Activated CD4-positive, alpha-beta T cell treated with anti-CD3 and anti-CD28 coated beads for 24 hours (primary cell): ENCODE data around the gene NOTCH2.

Experiments used
- DNase-seq, 2 donors: peaks; one replicate each; pipeline ENCODE4 v3.0.0-alpha.2; 2020; ENCODE audit warnings: low read depth in 2 of 2

NOTCH2 gene

DNA sequence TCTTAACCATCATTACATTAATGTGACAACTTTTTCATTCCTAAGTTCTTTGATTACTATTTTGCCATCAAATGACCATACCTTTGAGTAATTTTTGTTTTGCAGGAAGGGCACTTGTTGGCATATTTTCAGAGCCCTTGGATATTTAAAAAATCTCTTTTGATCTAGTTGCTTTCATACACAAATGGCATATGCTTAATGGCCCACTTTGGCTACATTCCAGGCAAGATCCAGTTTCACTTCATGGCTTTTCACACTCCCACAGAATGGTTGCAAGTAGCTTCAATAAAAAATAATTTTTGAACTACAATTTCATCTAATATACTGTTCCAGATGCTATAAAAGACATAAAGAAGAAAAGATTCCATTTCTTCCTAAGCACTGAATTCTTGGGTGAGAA is 191.3 kb downstream of the NOTCH2 start:
- DNase-seq: no peak

DNA sequence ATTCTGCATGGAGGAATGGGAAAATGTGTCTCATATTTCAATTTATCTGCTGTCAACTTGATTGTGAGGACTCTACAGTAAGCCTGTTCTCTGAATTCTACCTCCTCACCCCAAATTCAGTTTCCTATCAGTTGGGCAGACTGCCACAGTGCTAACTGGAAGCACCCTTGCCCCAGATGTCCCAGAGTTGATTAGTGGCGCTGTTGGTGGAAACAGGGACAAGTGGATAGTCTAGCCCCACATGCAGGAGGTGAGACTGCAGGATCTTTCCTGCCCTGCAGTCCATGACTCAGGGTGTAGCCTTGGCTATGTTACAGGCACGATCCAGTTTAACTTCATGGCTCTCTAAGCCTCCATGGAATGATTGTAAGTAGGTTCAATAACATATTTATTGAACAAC is 195.3 kb downstream of the NOTCH2 start:
- no peak for DNase-seq

DNA sequence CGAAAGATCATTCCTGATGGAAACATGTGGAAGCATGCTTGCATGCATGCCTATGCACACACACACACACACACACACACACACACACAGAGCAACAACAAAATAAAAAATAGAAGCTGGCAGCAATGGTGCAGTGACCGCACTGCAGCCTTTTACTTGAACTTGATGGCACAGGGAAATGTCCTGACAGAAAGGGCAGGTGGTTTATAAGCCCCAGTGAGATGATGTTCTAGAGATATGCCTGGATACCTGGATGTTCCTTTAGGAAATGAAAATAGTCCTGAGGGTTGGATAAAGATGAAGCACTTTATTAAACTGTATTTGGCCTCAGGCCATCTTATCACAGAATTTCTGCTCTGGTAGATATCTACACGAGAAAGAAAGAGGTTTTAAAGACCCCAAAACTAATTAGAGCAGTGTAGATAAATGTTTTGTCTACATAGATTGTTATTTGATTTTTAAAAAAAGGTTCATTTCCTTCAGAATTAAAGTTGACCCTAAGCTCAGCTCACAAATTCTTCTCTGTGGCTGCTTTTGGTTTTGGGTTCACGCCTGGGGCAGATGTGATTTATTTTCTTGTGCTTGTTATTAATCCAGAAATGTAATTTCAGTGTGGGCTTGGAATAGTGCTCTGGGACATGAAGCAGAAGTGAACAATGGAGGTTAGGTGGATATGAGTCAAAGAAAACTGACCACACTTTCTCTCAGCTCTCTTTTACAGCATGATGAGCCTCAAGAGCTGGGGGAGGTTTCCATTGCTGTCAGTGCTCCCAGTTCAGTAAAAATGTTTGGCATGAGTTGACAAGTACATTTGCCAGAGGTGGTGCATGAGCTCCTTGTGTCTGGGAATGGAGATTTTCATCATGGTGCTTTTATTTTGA is 196.1 kb downstream of the NOTCH2 start:
- DNase-seq: no peak

DNA sequence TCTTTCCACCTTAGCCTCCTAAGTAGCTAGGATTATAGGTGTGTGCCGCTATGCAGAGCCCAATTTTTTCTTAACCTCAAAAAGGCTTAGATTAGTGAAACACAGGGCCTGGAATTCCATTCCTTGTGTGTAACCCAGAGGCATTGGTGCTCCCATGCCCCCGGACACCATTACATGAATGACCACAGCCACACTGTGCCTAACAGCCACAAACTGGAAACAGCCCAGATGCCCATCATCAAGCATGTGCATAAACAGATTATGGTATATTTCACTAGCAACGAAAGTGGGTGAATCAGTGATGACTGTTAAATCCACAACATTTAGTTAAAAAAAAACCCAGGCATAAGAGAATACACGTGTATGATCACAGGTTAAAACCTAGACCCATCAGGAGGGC is 197.6 kb downstream of the NOTCH2 start:
- no peak for DNase-seq

DNA sequence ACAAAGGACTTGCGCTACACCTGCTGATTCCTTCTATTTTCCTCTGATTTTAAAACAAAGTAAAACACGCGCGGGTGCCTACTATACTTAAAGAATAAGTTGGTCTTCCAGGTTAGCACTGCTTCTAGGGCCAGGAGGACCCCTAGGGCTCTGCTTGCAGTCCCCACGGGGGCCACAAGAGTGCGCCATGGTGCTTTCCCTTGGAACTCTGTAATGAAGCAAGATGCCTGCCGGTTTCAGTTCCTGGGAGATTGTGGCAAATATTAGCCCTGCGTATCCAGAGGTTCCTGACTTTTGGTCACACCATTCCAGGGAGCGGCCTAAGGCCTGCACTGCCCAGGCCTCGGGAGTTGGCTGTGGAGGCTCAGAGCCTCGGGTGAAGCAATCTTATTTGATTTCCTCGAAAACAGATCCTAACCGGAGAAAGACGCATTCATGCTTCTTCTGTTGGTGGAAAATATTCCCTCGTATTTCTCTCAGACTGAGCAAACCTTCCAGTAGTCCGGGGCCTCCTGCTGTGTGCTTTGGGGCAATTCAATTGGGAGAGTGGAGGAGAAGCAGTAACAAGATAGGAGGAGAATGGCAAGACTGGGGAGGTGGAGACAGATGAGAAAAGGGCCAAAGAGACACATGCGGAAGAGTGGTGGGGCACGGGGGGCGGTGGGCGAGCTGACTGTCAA is 198.4 kb downstream of the NOTCH2 start:
- DNase-seq: peak; percentile 42 to 71

DNA sequence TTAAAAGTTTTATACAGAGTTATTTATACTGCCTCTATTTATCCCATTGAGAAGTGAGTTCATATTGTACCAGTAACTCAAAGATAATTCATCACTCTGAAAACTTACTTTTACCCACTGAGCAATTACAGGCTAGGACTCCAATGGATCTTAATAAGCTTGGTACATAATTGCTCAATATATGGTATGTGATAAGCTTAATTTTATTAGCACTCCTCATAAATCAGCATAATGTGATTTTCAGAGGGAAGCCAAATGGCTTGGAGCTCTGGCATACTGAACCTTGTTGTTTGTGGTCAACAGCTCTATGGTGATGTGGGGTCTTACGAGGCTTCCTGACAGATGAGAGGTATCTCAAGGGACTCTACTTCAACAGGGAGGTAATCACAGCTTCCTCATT is 199.5 kb downstream of the NOTCH2 start:
- no peak for DNase-seq

DNA sequence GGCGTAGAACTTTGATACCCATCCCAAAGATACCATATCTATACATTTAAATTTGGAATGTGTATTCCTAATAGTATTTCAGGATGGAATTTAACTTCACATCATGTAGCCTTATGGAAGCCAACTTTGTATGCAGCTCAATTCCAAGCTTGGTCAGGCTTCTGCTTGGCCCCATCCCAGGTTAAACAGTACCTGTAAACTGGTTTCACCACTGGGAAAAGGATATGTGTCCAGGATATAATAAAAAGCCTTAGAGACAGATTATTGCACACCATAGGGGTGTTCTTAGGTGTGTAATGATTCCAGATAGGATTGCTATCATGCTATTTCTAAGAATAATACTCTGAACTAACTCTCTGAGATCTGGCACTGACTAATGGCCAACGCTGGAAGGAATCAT is 201.3 kb downstream of the NOTCH2 start:
- DNase-seq: no peak

DNA sequence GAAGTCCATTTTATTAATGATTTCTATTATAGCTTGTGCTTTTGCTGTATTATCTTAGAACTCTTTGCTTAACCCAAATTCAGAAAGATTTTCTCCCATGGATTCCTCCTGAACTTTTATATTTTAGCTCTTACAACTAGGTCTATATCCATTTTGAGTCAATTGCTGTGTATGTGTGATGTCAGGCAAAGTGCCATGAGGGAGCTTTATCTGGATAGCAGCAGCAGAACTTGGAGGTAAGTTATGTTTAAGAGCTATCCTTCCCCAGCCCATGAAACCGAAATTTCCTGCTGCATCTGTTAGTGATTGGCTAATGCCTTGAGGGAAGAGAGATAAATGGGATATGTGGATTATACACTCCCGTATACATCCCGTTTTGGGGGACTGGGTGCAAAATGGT is 203.0 kb downstream of the NOTCH2 start:
- DNase-seq: no peak

DNA sequence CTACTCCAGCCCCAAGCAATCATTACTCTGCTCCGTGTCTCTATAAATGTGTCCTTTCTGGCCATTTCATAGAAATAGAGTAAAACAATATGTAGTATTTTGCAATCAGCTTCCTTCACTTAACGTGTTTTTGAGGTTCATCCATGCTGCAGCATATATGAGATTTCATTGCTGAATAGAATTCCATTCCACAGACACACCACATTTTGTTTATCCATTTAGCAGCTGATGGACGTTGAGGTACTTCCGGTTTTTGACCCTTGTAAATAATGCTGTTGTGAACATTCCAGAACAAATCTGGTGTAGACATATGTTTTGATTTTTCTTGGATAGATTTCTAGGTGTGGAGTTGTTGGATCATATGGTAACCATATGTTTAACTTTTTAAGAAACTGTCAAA is 203.8 kb downstream of the NOTCH2 start:
- no peak for DNase-seq

DNA sequence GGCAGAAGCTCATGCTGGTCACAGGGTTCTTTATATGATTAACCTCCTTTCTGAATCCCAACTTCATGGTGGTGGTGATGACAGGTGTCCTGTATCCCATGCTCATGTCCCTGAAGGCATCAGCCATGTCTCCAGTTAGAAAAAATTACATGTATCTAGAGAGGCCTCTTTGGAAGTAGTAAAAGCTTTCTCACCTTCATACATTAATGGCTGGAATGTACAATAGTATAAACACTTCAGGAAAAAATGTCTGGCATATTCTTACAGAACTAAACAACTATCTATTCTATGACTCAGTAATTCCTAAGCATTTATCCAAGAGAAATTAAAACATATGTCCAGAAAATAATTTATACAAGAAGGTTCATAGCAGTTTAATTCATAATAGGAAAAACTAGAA is 207.2 kb downstream of the NOTCH2 start:
- DNase-seq: no peak
